ENCODE data around the gene IPO11. TPM values are rescaled to one million over a fixed set of nuclear protein-coding genes. Genes with fewer than 3 reads are reported as not detected.

Gene IPO11
- total RNA-seq, 1 experiment from 2014 or later, result 30.7 TPM

DNA sequence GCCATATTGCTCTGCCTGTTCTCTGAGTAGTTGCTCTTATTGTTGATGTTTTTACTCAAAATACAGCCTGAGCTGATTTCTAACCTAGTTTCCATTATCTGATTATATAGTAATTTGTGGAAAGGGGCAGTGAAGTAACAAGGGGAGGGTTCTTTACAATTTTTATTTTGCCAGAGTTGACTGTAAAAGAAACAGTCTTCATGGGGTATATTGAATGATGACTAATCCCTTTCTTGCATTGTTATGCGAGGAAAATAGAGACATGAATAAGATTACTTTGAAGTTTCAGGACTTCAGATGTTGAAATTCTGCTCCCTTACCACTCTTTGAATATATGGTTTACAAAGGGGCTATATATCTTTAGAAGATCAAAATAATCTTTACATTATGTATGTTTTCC is 156.9 kb downstream of the IPO11 start:
- DNase-seq (ENCODE audit: low read depth), result no peak

DNA sequence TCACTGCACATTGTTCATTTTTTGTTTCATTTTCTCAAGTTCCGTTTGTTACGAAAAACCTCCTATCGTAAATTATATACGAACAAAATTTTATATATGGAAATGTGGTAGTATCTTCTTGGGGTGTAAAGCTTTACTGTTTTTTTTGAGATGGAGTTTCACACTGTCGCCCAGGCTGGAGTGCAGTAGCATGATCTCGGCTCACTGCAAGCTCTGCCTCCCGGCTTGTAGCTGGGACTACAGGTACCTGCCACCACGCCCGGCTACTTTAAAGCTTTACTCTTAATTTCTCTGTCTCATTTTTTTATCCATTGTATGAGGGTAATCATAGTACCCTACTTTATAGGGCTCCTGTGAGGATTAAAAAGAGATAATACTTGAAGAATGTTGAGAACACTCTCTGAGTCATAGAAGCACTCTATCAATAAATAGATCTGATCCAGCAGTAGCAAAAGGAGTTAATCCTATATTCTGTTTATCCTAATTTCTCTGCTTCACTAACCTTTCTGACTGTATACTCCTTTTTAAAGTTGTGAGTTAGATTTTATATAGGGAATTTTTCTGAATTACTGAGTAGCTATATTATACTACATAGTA is 160.5 kb downstream of the IPO11 start:
- no peak for DNase-seq (ENCODE audit: low read depth)

- DNase-seq (ENCODE audit: low read depth), result no peak
Observed at GRCh38 chr5:62574599-62574998, 162.0 kb downstream of the IPO11 start.

- no peak for DNase-seq (ENCODE audit: low read depth)
Observed at GRCh38 chr5:62575066-62575465, 162.5 kb downstream of the IPO11 start.

- DNase-seq (ENCODE audit: low read depth), result no peak
Observed at GRCh38 chr5:62575489-62575888, 162.9 kb downstream of the IPO11 start.

- DNase-seq (ENCODE audit: low read depth), result no peak
Observed at GRCh38 chr5:62576570-62577170, 164.1 kb downstream of the IPO11 start.

GRCh38 chr5:62577488-62577887 is 164.9 kb downstream of the IPO11 start:
- no peak for DNase-seq (ENCODE audit: low read depth)

GRCh38 chr5:62578540-62578939 is 166.0 kb downstream of the IPO11 start, which contains the start of gene LRRC70:
Gene LRRC70 (plus strand): TSS chr5:62578819. CDS start chr5:62579439, 620 bp downstream.
- DNase-seq (ENCODE audit: low read depth), result no peak

GRCh38 chr5:62579761-62580160 is 167.2 kb downstream of the IPO11 start:
- DNase-seq (ENCODE audit: low read depth), result no peak

DNA sequence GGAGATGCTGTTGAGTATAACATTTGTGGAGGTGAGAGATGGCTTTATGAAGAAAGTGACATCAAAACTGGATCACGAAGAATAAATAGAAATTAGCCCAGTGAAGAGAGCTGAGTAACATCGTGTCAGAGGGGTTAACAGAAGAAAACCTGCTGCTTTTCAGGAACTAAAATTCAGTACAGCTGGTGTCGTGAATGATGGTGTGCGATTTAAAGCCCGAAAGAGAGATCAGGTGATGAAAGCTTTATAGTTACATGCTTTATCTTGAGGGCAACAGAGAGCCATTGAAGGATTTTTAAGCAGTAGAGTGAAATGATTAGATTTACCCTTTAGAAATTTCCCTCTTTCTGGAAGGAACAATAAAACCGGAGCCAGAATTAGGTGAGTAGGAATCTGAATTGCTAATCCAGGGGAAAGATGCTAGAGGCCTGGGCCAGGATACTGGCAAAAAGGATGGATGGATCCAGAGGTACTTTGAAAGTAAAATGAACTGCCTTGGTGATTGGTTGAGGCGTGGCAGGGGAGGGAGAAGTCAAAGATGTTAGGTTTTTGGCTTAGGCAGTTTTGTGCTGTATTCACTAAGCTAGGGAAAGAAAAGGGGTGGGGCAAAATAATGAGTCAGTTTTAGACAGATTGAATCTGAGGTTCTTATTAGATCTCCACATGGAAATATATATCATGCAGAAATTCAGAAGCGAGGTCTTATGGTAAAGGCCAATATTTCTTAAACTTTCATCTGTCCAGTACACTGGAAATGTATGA is 169.5 kb downstream of the IPO11 start:
- no peak for DNase-seq (ENCODE audit: low read depth)

- DNase-seq (ENCODE audit: low read depth), result no peak
Observed at GRCh38 chr5:62584391-62584790, 171.8 kb downstream of the IPO11 start.

- DNase-seq (ENCODE audit: low read depth), result no peak
Observed at GRCh38 chr5:62585306-62585705, 172.7 kb downstream of the IPO11 start.

DNA sequence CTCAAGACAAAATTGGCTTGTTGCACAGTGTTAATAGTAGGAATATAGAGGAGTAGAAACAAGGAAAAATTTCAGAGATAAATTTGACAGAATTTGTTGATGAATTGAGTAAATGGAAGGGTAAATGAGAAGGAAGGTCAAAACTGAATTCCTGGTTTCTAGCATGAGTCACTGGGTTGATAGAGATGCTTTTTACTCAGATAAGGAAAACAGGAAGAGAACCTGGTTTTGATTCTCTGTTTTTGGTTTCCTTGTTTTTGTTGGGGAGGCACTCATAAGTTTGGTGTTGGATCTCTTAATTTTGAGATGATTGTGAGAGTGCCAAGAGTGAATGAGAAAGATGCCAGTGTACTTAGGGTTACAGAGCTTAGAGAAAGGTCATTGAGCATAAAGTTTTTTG is 173.2 kb downstream of the IPO11 start:
- no peak for DNase-seq (ENCODE audit: low read depth)

DNA sequence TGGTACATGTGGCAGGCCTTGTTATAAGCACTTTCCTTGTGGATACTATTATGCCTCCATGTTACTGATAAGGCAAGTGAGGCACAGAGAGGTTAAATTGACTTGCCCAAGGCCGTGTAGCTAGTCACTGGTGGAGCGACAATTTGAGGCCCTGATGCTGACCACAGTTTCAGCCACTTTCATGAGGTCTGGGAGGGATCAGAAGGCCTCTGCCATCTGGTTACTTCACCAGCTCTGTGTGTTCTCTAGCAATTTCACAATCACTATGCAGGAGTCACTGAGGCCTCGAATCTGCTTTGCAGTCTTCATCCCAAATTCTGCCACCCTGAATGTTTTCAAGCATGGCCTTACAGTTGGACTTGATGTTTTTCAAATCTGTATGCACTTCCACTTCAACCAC is 175.2 kb downstream of the IPO11 start:
- no peak for DNase-seq (ENCODE audit: low read depth)

GRCh38 chr5:62588668-62589067 is 176.1 kb downstream of the IPO11 start:
- DNase-seq (ENCODE audit: low read depth), result no peak

DNA sequence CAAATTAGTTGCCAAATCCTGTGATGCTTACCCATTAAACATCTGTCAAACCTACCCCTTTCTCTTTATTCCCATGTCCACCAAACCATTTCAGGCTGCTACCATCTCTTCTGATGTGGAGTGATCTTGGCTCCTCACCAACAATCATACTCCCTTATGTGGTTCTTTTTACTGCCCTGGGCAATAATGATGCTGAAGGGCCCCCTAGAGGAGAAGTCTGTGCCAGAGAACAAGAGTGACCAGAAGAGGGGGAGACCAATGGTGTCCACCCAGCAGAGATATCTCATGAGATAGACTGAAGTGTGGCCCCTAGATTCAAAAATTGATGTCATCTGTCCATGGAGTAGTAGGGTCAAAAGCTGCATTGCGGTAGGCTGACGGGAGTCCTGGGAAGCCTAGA is 176.9 kb downstream of the IPO11 start:
- DNase-seq (ENCODE audit: low read depth), result no peak

DNA sequence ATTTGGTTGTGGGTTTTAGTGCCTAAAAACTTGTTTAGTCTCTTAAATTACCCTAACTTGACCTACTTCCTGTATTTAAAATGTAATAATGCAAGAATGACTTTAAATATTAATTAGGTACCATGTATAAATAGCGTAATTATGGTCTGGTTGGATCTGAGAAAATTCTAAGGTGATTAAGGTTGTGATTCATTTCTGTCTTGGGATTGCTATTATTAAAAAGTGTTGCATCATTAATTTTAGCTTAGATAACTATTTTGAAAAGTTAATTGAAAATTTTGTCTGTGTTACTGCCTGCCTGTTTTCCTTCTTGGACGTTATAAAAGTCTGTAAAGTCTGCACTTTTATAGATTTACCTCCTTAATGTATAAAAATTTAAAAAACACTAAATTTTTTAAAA is 177.8 kb downstream of the IPO11 start:
- DNase-seq (ENCODE audit: low read depth), result no peak

DNA sequence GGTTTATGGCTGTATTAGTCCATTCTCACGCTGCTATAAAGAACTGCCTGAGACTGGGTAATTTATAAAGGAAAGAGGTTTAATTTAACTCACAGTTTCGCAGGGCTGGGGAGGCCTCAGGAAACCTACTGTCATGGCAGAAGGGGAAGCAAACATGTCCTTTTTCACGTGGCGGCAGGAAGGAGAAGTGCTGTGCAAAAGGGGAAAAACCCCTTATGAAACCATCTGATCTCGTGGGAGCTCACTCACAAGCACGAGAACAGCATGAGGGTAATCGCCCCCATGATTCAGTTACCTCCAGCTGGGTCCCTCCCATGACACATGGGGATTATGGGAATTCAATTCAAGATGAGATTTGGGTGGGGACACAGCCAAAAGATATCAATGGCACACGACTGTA is 180.0 kb downstream of the IPO11 start:
- no peak for DNase-seq (ENCODE audit: low read depth)

DNA sequence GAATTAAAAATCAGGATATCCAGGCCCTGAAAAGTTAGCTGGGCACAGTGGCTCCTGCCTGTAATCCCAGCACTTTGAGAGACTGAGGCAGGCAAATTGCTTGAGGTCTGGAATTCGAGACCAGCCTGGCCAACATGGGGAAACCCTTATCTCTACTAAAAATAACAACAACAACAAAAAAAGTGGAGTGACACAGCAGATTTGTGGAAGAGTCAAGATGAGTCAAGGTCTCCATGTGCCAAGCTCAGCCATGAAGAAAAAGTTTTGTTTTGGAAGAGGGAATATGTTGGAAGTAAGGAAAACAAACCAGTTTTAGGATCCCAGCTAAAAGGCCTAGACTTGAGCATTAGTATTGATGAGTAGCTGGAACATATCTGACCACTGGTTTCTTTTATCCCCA is 180.8 kb downstream of the IPO11 start:
- peak; percentile 6 for DNase-seq (ENCODE audit: low read depth)

DNA sequence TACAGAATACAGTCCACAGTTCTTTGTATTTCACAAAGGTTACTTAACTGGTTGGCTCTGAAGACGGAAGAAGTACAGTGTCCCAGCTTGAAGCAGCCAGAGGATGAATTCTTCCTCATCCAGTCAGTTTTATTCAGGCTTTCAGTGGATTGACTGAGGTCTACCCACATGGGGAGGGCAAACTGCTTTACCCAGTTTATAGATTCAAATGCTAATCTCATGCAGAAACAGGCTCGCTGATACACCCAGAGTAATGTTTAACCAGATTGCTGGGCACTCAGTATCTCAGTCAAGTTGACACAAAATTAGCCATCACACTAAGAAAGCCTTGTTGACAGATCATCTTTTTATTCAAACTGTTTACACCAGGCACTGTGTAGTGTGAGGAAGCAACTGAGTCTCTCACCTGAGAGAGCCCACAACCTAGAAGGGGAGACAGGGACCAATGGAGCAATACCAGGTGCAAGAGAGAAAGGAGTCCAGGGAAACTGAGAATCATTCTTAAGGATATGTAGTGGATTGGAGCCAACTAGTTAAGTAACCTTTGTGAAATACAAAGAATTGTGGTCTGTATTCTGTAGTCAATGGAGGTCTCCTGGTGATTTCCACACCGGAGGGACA is 181.9 kb downstream of the IPO11 start:
- no peak for DNase-seq (ENCODE audit: low read depth)

DNA sequence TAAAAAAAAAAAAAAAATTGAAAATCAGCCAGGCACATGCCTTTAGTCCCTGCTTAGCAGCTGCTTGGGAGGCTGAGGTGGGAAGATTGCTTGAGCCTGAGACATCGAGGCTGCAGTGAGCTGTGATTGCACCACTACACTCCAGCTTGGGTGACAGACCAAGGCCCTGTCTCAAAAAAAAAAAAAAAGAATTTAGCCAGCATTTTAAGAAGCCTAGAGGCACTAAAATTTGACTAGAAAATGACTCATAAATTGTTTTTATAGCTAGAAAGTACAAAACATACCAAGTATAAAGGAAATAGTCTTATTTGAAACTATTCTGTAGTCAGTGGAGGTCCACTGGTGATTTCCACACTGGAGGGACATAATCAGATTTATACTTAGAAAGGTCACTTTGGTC is 183.5 kb downstream of the IPO11 start:
- DNase-seq (ENCODE audit: low read depth), result no peak

- DNase-seq (ENCODE audit: low read depth), result no peak
Observed at GRCh38 chr5:62596691-62597090, 184.1 kb downstream of the IPO11 start.

GRCh38 chr5:62597314-62597713 is 184.8 kb downstream of the IPO11 start:
- DNase-seq (ENCODE audit: low read depth), result no peak

Measured in Daoy (cell line).